Glomerular visceral epithelial cell (primary cell): ENCODE measurements around the gene STX1B.

ENCODE experiments used
- DNase-seq: peaks from one replicate; pipeline ENCODE4 v3.0.0-alpha.2; 2016; ENCODE audit errors: extremely low spot score

STX1B gene

GRCh38 chr16:30951750-30952149 is 58.7 kb downstream of the STX1B start:
- no peak for DNase-seq

- no peak for DNase-seq
Measured at GRCh38 chr16:30951193-30951592, 59.2 kb downstream of the STX1B start.

GRCh38 chr16:30950516-30951065 is 59.8 kb downstream of the STX1B start:
- no peak for DNase-seq

DNA sequence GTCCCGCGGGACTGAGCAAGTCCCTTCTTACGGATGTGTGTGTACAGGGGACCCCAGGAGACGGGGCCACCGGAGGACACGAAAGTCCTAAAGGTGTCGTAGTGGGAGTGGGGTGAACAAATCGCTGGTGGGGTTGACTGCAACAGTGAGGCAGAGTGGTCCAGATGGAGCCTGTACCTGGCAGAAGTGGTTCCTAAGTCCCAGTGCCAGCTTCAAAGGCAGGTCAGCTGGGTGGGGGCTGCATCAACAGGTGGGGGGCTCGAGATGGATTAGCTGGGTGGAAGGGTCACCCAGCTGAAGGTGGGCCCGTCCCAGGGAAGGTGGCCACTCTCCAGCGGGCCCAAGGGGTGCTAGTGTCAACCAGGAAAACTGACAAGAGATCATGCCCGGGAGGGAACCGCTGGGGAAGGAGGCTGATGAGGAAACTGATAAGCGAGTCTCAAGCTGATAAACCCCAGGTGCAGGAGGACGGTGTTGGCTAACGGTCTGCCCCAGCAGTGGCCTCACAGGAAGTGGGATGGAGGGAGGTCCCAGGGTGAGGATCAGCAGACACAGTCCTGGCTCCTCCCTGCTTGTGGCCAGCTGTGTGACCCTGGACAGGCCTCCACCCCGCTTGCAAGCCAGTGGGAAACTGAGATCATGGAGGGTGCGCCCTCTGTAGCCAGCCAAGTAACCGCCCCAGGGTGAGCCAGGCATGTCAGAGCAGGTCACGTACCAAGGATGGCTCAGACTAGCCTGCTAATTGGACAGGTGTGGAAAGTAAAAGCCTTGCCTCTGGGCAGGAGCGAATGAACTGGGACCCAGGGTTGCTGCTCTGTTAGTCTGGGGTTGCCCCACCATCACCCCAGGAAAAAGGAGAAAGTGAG is 60.6 kb downstream of the STX1B start:
- DNase-seq, result peak; percentile 92

GRCh38 chr16:30948667-30949649 is 61.5 kb downstream of the STX1B start, which contains the start of gene ORAI3:
Gene ORAI3, plus strand, starts transcription at chr16:30949068. Its CDS starts 222 bp downstream, at chr16:30949290.
- peak; percentile 64 for DNase-seq

GRCh38 chr16:30947859-30948666 is 62.4 kb downstream of the STX1B start:
- peak; percentile 88 for DNase-seq

DNA sequence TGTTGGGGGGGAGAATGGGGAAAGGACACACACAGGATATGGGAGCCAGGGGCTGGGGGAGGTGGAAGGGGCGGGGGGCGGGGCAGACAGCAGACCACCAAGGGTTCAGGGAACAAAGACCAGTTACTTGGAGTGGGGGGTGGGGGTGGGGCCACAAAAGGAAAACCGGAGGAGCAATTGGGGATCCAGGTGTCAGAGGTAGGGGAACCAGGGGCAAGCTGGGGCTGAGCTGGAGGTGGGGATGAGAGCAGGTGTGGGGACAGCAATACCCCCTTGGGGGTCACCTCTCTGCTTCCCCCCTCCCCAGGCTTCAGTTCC is 62.9 kb downstream of the STX1B start:
- no peak for DNase-seq

DNA sequence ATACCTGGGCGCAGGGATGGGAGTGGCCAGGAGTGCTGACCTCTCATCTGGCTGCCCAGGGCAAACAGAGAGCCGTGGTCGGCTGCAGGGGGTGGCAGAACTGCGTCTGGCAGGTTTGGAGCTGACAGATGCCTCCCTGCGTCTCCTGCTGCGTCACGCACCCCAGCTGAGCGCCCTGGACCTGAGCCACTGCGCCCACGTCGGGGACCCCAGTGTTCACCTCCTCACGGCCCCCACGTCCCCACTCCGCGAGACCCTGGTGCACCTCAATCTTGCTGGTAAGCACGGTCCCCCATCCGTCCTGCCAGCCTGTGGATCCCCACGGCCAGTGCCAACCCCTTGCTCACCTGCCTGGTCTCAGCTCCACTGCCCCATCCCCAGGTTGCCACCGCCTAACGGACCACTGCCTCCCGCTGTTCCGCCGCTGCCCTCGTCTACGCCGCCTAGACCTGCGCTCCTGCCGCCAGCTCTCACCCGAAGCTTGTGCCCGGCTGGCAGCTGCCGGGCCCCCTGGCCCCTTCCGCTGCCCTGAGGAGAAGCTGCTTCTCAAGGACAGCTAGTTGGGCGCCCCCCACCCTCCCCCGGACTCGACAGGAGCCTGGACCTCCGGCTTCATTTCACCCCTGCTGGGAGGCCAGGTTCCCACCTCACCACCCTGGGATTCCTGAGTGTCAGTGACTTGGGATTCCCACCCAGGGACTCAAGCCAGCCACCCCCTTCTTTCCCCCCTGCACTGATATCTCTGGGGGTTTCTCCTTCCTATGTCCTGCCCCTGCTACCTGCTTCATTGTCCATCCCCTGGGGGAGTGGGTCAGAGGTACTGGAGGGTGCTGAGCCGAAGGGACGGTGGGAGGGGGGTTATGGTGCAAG is 63.5 kb downstream of the STX1B start:
- DNase-seq, result no peak

GRCh38 chr16:30944352-30944751 is 66.1 kb downstream of the STX1B start:
- DNase-seq, result no peak

DNA sequence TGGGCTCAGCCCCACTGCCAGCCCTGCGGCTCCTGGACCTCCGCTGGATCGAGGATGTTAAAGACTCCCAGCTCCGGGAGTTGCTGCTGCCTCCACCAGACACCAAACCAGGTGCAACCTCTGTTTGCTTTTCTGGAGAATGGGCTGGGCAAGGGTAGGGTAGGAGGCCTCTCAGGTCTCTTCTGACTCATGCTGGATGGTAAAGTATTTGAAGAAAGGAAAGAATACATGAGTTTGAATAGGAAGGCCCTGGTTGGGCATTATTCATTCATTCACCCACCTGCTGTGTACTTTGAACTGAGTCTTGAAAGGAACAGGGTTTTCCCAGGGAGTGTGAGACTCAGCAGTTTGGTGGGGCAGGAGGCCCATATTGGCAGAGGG is 68.0 kb downstream of the STX1B start:
- no peak for DNase-seq

- DNase-seq, result peak; percentile 79
Measured at GRCh38 chr16:30941600-30942425, 68.6 kb downstream of the STX1B start.

DNA sequence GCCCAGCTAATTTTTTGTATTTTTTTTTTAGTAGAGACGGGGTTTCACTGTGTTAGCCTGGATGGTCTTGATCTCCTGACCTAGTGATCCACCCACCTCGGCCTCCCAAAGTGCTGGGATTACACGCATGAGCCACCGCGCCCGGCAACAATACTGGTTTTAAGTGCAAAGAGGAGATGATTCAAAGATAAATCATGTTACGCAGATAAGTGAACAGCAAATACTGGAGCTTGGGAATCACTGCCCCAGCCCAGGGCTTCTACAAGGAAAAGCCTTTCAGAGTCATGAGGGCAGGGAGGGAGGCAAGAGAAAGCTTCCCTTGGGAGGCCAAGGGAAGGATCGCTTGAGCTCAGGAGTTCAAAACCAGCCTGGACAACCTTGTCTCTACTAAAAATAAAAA is 70.9 kb downstream of the STX1B start:
- peak; percentile 43 for DNase-seq
